AG10803 (cell line): ENCODE data around the gene SPIN2B.
"Not testable (repeated sequence)": the region's sequence is repeated elsewhere in the genome, so short reads cannot be mapped to it uniquely, and the experiment has no call there.

Experiments
- DNase-seq: peaks from one replicate; pipeline ENCODE4 v3.0.0; 2010; ENCODE audit warnings: low read depth
- H3K4me3 ChIP-seq: 2 replicates; pipeline ENCODE4 v1.5.1; 2011; ENCODE audit warnings: mild to moderate bottlenecking, low read length, control low read depth
- TF ChIP-seq, protein P1 (sequence below): conservative IDR thresholded peaks from 2 replicates; pipeline ENCODE4 v1.5.1; 2011; ENCODE audit warnings: mild to moderate bottlenecking, low read length, control low read depth, inconsistent platforms

The SPIN2B gene

DNA sequence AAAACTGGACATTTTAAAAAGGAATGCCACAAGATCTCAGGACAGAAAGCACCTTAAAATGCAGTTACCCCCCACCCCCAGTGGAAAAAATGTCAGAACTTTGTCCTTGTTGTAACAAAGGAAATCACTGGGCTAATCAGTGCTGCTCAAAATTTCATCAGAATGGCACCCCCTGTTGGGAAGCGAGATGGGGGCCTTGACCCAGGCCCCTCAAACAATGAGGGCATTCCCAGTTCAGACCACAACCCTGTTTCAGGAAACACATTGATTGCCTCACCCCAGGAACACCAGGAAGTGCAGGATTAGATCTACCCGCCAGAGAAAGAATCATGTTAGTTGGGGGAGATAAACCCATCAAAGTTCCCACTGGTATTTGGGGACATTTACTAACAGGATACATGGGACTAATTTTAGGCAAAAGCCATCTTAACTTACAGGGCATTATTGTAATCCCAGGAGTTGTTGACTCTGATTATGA, 16.4 kb downstream of the SPIN2B start:
- H3K4me3 ChIP-seq: no peak overlapping the region
- no peak for DNase-seq
- TF ChIP-seq, protein P1, sequence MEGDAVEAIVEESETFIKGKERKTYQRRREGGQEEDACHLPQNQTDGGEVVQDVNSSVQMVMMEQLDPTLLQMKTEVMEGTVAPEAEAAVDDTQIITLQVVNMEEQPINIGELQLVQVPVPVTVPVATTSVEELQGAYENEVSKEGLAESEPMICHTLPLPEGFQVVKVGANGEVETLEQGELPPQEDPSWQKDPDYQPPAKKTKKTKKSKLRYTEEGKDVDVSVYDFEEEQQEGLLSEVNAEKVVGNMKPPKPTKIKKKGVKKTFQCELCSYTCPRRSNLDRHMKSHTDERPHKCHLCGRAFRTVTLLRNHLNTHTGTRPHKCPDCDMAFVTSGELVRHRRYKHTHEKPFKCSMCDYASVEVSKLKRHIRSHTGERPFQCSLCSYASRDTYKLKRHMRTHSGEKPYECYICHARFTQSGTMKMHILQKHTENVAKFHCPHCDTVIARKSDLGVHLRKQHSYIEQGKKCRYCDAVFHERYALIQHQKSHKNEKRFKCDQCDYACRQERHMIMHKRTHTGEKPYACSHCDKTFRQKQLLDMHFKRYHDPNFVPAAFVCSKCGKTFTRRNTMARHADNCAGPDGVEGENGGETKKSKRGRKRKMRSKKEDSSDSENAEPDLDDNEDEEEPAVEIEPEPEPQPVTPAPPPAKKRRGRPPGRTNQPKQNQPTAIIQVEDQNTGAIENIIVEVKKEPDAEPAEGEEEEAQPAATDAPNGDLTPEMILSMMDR: no peak

- no peak for DNase-seq
- TF ChIP-seq, protein P1: no peak
Observed at GRCh38 chrX:57104406-57104805, 16.9 kb downstream of the SPIN2B start.

GRCh38 chrX:57103489-57103888, 17.9 kb downstream of the SPIN2B start:
- TF ChIP-seq, protein P1: no peak
- no peak overlapping the region for H3K4me3 ChIP-seq

More at GRCh38 chrX:57104406-57104805, 16.9 kb downstream of the SPIN2B start:
- no peak overlapping the region for H3K4me3 ChIP-seq

GRCh38 chrX:57102918-57103317, 18.4 kb downstream of the SPIN2B start:
- not testable (repeated sequence) for H3K4me3 ChIP-seq, DNase-seq

More at GRCh38 chrX:57103489-57103888, 17.9 kb downstream of the SPIN2B start:
- DNase-seq: no peak

GRCh38 chrX:57083143-57083542, 38.2 kb downstream of the SPIN2B start:
- no peak overlapping the region for H3K4me3 ChIP-seq
- DNase-seq: no peak
- TF ChIP-seq, protein P1: no peak

DNA sequence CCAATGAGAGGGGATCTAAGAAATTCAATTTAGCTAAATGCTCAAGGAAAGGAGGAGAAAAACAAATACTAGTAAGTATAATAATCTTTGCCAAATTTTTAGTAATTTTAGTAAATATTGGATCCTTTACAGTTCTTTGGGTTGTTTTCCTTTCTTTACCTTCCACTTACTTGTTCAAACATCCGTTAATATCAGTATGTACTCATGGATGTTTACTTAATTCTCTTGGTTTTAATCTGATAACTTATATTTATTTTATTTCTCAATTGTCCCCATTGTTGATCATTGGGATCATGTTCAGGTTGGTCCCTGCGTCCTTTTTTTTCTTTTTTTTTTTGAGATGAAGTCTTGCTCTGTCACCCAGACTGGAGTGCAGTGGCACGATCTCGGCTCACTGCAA, 46.9 kb downstream of the SPIN2B start:
- TF ChIP-seq, protein P1: no peak
- H3K4me3 ChIP-seq: no peak overlapping the region
- no peak for DNase-seq

GRCh38 chrX:57070185-57070984, 51.0 kb downstream of the SPIN2B start:
- DNase-seq: no peak
- TF ChIP-seq, protein P1: no peak
- H3K4me3 ChIP-seq: no peak overlapping the region
